Mesenchymal stem cell (in vitro differentiated cells and primary cell): ENCODE data around the gene CILP.
A peak's percentile ranks its signal among the peaks of the same experiment; 100 is the strongest.

Source experiments
- DNase-seq: peaks from one replicate; pipeline ENCODE4 v3.0.0-alpha.2; 2013
- H2AFZ ChIP-seq: one replicate; pipeline ENCODE4 v1.6.1; 2013; ENCODE audit warnings: low read depth, mild to moderate bottlenecking, control low read depth, inconsistent platforms, low read length, moderate library complexity
- H2AK5ac ChIP-seq: 2 replicates; pipeline ENCODE4 v1.6.1; 2013; ENCODE audit warnings: low read length, moderate library complexity, mild to moderate bottlenecking, inconsistent platforms; ENCODE audit not compliant: severe bottlenecking
- H2BK120ac ChIP-seq: one replicate; pipeline ENCODE4 v1.6.1; 2013; ENCODE audit warnings: low read depth, mild to moderate bottlenecking, inconsistent platforms, low read length, moderate library complexity
- H2BK12ac ChIP-seq, 2 experiments: one replicate each; pipeline ENCODE4 v1.6.1; 2013; ENCODE audit warnings: inconsistent platforms in 2 of 2, low read length in 2 of 2, mild to moderate bottlenecking in 2 of 2, moderate library complexity in 2 of 2, control low read depth in 1 of 2
- H2BK15ac ChIP-seq: one replicate; pipeline ENCODE4 v1.6.1; 2013; ENCODE audit warnings: mild to moderate bottlenecking, low read depth, inconsistent platforms; ENCODE audit not compliant: poor library complexity, severe bottlenecking
- H2BK5ac ChIP-seq: 2 replicates; pipeline ENCODE4 v1.6.1; 2013; ENCODE audit warnings: low read depth, mild to moderate bottlenecking, low read length, control low read depth, inconsistent platforms; ENCODE audit not compliant: poor library complexity, severe bottlenecking
- H3K14ac ChIP-seq, 2 experiments: one replicate each; pipeline ENCODE4 v1.6.1; 2013; ENCODE audit warnings: inconsistent platforms in 2 of 2, low read length in 2 of 2, control low read depth in 1 of 2, mild to moderate bottlenecking in 1 of 2, moderate library complexity in 1 of 2
- H3K18ac ChIP-seq, 2 experiments: one replicate each; pipeline ENCODE4 v1.6.1; 2013; ENCODE audit warnings: inconsistent platforms in 2 of 2, low read length in 2 of 2, control low read depth in 1 of 2, low read depth in 1 of 2, mild to moderate bottlenecking in 1 of 2
- H3K23ac ChIP-seq, 2 experiments: one replicate each; pipeline ENCODE4 v1.6.1; 2013; ENCODE audit warnings: inconsistent platforms in 2 of 2, low read length in 2 of 2, mild to moderate bottlenecking in 2 of 2, moderate library complexity in 2 of 2, control low read depth in 1 of 2
- H3K27ac ChIP-seq: 2 replicates; pipeline ENCODE4 v1.5.1; 2013; ENCODE audit warnings: mild to moderate bottlenecking, moderate library complexity, low read length, control low read depth, inconsistent platforms; ENCODE audit not compliant: poor library complexity, severe bottlenecking
- H3K27me3 ChIP-seq, 2 experiments: 2 replicates each; pipeline versions ENCODE4 v1.6.1 to v1.7.0; 2013; ENCODE audit warnings: low read length in 2 of 2, mild to moderate bottlenecking in 2 of 2, moderate library complexity in 2 of 2, control low read depth in 1 of 2, inconsistent platforms in 1 of 2; ENCODE audit not compliant: control insufficient read depth in 1 of 2, insufficient read depth in 1 of 2
- H3K36me3 ChIP-seq, 2 experiments: 2 replicates each; pipeline versions ENCODE4 v1.6.1 to v1.7.0; 2013; ENCODE audit warnings: low read length in 2 of 2, control low read depth in 1 of 2, inconsistent platforms in 1 of 2, low read depth in 1 of 2, mild to moderate bottlenecking in 1 of 2; ENCODE audit not compliant: insufficient read depth in 2 of 2, control insufficient read depth in 1 of 2
- H3K4ac ChIP-seq, 2 experiments: one replicate each; pipeline ENCODE4 v1.6.1; 2013; ENCODE audit warnings: inconsistent platforms in 2 of 2, low read length in 2 of 2, mild to moderate bottlenecking in 2 of 2, moderate library complexity in 2 of 2, control low read depth in 1 of 2, low read depth in 1 of 2
- H3K4me1 ChIP-seq: 2 replicates; pipeline ENCODE4 v1.6.1; 2013; ENCODE audit warnings: low read depth, low read length, control low read depth; ENCODE audit not compliant: control insufficient read depth, insufficient read depth
- H3K4me2 ChIP-seq: 2 replicates; pipeline ENCODE4 v1.6.1; 2013; ENCODE audit warnings: low read length, mild to moderate bottlenecking, inconsistent platforms; ENCODE audit not compliant: poor library complexity, severe bottlenecking
- H3K4me3 ChIP-seq, 2 experiments: 2 replicates each; pipeline versions ENCODE4 v1.5.1 to v1.7.0; 2013; ENCODE audit warnings: low read length in 2 of 2, mild to moderate bottlenecking in 2 of 2, control low read depth in 1 of 2, low read depth in 1 of 2; ENCODE audit not compliant: insufficient read depth in 1 of 2
- H3K79me1 ChIP-seq: replicated peaks from 2 replicates; pipeline ENCODE4 v1.6.1; 2013; ENCODE audit warnings: mild to moderate bottlenecking, control low read depth, low read length, inconsistent platforms; ENCODE audit not compliant: poor library complexity, severe bottlenecking
- H3K9ac ChIP-seq: 2 replicates; pipeline ENCODE4 v1.7.0; 2013; ENCODE audit warnings: mild to moderate bottlenecking, low read length, moderate library complexity
- H3K9me3 ChIP-seq: 2 replicates; pipeline ENCODE4 v1.7.0; 2013; ENCODE audit warnings: mild to moderate bottlenecking, low read length; ENCODE audit not compliant: control insufficient read depth
- H4K8ac ChIP-seq: one replicate; pipeline ENCODE4 v1.6.1; 2013; ENCODE audit warnings: inconsistent platforms, mild to moderate bottlenecking, low read length, moderate library complexity
- H4K91ac ChIP-seq: one replicate; pipeline ENCODE4 v1.6.1; 2013; ENCODE audit warnings: mild to moderate bottlenecking, low read length, inconsistent platforms
- WGBS: methylation state at CpG from one replicate; pipeline ENCODE4 v1.1.7; 2013; ENCODE audit warnings: mixed read lengths; 5-methylcytosine and 5-hydroxymethylcytosine counted together

The CILP gene

DNA sequence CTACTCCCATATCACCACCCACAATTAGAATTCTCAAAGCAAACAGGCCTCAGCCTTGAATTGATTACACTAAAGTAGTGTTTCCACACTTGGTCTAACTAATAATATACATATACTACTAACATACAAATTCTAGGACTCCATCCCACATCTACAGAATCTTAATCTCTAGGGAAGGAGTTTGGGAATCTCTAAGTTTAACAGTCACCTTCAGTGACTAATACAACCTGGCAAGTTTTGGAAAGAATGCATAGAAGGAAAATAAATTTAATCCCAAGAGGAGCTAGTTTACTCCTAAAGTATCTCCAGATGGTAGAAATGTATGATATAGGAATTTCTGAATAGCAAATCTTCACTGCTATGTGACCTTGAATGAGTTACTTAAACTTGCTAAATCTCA lies 35.2 kb downstream of the CILP start:
- Histone ChIP-seq H2AK5ac (no peak overlapping the region), H2AFZ (no peak overlapping the region), H3K23ac (no peak overlapping the region), H4K91ac (no peak overlapping the region), H2BK5ac (no peak overlapping the region), H4K8ac (no peak overlapping the region), H3K4me3 (no peak overlapping the region), H3K27me3 (no peaks in the 10 kb centered on the region), H3K14ac (no peak overlapping the region), H3K18ac (no peak overlapping the region), H3K4me2 (no peak overlapping the region), H2BK12ac (no peak overlapping the region), H3K4ac (no peak overlapping the region), H3K9me3 (no peaks in the 10 kb centered on the region), H2BK15ac (no peak overlapping the region), H3K9ac (no peak overlapping the region), H3K36me3 (peaks cover 14 to 80% of the 10 kb centered on the region in 2 experiments), H3K79me1 (peaks cover 9% of the 10 kb centered on the region), H3K27ac (peak overlapping the region; percentile 88), H2BK120ac (no peak overlapping the region), H3K4me1 (peaks cover 12% of the 10 kb centered on the region)
- no peak for DNase-seq

- H3K27ac ChIP-seq: peak overlapping the region; percentile 88
- peaks cover 12% of the 10 kb centered on the region for H3K4me1 ChIP-seq
- no peak overlapping the region for H2AFZ ChIP-seq
- H4K8ac ChIP-seq: no peak overlapping the region
- no peak overlapping the region for H2BK5ac ChIP-seq
- H3K27me3 ChIP-seq: no peaks in the 10 kb centered on the region
- peaks cover 9% of the 10 kb centered on the region for H3K79me1 ChIP-seq
- H2BK120ac ChIP-seq: no peak overlapping the region
- no peak for DNase-seq
- peaks cover 17 to 83% of the 10 kb centered on the region in 2 experiments for H3K36me3 ChIP-seq
- no peak overlapping the region for H3K23ac ChIP-seq
- peak overlapping the region; percentile 85 for H2AK5ac ChIP-seq
- no peak overlapping the region for H4K91ac ChIP-seq
- no peak overlapping the region for H3K9ac ChIP-seq
- no peak overlapping the region for H3K4me3 ChIP-seq
- no peak overlapping the region for H3K4me2 ChIP-seq
- H3K9me3 ChIP-seq: no peaks in the 10 kb centered on the region
- no peak overlapping the region for H2BK12ac ChIP-seq
- H3K18ac ChIP-seq: no peak overlapping the region
- 97% methylated on average over 5 of the region's 5 CpGs for WGBS
- H3K14ac ChIP-seq: no peak overlapping the region
- no peak overlapping the region for H3K4ac ChIP-seq
- no peak overlapping the region for H2BK15ac ChIP-seq
Measured at GRCh38 chr15:65175511-65175910, 35.8 kb downstream of the CILP start.

GRCh38 chr15:65174509-65174908 lies 36.8 kb downstream of the CILP start:
- Histone ChIP-seq H2BK5ac (no peak overlapping the region), H3K79me1 (peaks cover 10% of the 10 kb centered on the region), H2BK12ac (no peak overlapping the region), H4K91ac (no peak overlapping the region), H3K9ac (no peak overlapping the region), H2AFZ (no peak overlapping the region), H3K4me3 (no peak overlapping the region), H2AK5ac (peak overlapping the region; percentile 29), H3K27ac (no peak overlapping the region), H3K4ac (no peak overlapping the region), H4K8ac (no peak overlapping the region), H3K27me3 (no peaks in the 10 kb centered on the region), H3K4me2 (no peak overlapping the region), H2BK15ac (no peak overlapping the region), H3K36me3 (peaks cover 21 to 86% of the 10 kb centered on the region in 2 experiments), H2BK120ac (no peak overlapping the region), H3K4me1 (peaks cover 12% of the 10 kb centered on the region), H3K23ac (no peak overlapping the region), H3K14ac (no peak overlapping the region), H3K9me3 (no peaks in the 10 kb centered on the region), H3K18ac (no peak overlapping the region)
- WGBS: 100% methylated on average over 1 of the region's 5 CpGs
- no peak for DNase-seq

DNA sequence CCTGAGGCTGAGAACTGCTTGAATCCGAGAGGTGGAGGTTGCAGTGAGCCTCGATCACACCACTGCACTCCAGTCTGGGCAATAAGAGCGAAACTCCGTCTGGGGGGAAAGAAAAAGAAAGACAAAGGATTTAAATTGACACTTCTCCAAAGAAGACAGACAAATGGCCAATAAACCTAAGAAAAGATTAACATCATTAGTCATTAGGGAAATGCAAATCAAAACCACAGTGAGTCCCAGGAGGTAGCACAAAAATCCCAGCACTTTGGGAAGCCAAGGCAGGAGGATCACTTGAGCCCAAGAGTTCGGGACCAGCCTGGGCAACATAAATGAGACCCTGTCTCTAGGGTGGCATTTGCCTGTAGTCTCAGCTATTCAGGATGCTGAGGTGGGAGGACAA lies 38.7 kb downstream of the CILP start:
- Histone ChIP-seq H4K91ac (no peak overlapping the region), H2BK120ac (no peak overlapping the region), H2AK5ac (peak overlapping the region; percentile 2), H3K14ac (no peak overlapping the region), H3K79me1 (peaks cover 10% of the 10 kb centered on the region), H3K4me1 (peaks cover 11% of the 10 kb centered on the region), H3K9me3 (no peaks in the 10 kb centered on the region), H3K23ac (no peak overlapping the region), H3K18ac (no peak overlapping the region), H3K9ac (no peak overlapping the region), H3K4ac (no peak overlapping the region), H3K4me2 (no peak overlapping the region), H2BK15ac (no peak overlapping the region), H2AFZ (no peak overlapping the region), H3K4me3 (no peak overlapping the region), H2BK5ac (no peak overlapping the region), H2BK12ac (no peak overlapping the region), H3K27me3 (no peaks in the 10 kb centered on the region), H3K27ac (no peak overlapping the region), H4K8ac (no peak overlapping the region), H3K36me3 (peaks cover 26 to 74% of the 10 kb centered on the region in 2 experiments)
- DNase-seq: no peak
- 86% methylated on average over 3 of the region's 5 CpGs for WGBS
